T47D (cell line): ENCODE measurements around the gene LRRC26.

ENCODE experiments used
- DNase-seq, 2 experiments: peaks; one replicate each; pipeline versions ENCODE4 v3.0.0 to v3.0.0-alpha.2; 2011 to 2012; ENCODE audit warnings: low read depth in 1 of 2, low spot score in 1 of 2
- JUND ChIP-seq: IDR thresholded peaks from 2 replicates; pipeline ENCODE4 v1.6.1; 2012; ENCODE audit warnings: low read depth
- in situ Hi-C: cut with HindIII; loops from 2 replicates; pipeline ENCODE4 v1.10.0; 2016; ENCODE audit warnings: low sequenced_read_pairs, low pct_unique_long_range_greater_than_20kb

The LRRC26 gene

DNA sequence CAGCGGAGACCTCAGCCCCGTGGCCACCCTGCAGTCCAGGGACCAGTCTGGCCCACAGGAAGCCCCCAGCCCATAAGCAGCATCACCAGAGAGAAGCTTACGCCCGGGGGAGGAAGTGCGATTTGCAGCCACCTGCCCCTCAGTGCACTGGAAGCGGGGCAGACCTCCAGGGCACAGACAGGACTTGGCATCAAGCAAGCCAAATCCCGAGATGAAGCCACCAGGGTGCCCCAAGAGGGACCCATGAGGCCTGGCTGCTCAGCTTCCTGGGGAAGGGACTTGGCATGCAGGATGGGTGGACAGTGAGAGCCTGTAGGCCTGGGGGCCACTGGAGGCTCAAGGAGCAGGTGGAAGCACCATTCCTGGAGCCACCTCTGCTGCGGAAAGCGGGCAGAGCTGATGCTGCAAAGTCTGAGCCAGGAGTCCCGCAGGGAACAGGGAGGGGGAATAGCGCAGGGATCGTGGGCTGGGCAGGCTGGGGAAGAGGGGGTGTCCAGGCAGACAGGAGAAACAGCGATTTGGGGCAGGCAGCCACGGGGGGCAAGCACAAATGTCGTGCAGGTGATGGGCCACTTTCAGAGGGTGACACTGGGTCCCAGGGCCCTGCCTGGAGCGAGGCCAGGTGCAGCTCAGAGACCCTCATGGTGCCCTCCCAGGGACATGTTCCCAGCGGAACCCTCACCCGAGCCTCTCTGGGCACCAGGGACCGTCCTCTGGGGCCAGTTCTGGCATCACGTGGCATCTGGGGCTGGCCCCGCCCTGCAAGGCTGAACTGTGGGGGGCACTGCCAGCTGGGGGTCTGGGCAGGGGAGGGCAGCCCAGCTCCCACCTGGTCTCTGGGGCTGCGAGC lies 3.2 kb downstream of the LRRC26 start:
- peak in 1 of 2 experiments; percentile 26 for DNase-seq
- in situ Hi-C loops, result no loop called here
- no peak for TF ChIP-seq JUND

DNA sequence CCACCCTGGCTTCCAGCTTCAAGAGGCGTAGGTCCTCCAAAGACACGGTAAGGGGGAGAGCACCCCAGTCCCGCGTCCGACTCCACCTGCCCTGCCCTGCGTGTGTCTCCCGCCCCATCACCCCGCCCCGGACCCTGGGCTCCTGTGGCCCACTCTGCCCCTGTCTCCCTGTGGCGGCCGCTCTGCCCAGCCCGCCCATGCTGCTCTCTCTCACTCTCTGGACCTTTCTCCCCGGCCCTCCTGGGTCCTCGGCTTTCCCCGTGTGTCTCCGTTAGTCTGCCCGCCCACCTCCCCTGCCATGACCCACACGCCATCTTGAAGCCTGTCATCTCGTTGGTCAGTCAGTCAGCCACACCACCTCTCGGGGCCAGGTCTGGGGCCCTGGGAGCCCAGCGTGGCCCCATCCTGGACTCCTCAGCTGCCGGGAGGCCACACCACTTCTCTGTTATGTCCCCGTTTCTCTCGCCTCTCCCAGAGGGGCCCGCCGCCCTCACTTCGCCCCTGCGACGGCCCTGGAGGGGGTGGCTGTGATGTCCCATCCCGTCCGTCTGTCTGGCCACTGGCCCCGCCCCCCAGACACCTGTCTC lies 4.5 kb downstream of the LRRC26 start:
- in situ Hi-C loops, result no loop called here
- no peak for DNase-seq
- no peak for TF ChIP-seq JUND

DNA sequence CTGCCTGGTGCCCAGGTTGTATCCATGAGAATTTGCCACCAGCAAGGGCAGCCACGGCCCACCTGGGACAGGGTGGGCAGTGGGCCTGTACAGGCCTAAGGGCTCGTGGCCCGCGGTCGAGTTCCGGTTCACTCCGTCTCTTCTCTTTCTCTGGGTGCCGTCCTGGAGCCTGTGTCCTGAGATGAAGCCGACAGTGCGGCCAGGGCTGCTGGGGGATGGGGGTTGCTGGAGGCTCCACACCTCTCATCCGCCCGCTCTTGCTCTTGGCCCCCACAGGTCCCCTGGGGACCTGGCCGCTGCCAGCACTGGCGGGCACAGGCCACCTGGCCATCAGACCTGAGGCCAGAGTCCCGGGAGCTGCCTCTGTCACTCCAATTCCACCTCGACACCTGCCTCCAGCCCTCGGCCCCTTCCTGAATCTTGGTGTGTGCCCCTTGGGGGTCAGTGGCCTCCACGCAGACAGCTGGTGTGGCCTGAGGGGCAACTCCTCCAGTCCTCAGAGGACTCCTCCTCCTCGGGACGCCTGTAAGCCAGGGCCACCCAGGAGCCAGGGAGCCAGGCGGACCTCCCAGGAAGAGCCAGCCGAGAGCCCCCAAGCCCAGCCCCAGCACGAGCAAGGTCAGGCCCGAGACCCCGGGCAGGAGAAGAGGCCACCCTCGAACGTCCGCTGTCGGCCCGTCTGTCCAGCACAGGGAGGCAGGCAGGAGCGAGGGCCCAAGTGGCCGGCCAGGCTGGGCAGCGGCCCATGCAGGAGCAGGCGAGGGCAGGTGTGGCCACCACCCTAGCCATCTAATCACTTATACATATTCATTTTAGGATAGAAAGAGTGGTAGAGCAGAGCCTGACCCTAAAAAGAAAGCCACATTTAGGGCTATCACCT lies 5.2 kb downstream of the LRRC26 start:
- TF ChIP-seq JUND, result no peak
- in situ Hi-C loops, result no loop called here
- DNase-seq, result no peak

DNA sequence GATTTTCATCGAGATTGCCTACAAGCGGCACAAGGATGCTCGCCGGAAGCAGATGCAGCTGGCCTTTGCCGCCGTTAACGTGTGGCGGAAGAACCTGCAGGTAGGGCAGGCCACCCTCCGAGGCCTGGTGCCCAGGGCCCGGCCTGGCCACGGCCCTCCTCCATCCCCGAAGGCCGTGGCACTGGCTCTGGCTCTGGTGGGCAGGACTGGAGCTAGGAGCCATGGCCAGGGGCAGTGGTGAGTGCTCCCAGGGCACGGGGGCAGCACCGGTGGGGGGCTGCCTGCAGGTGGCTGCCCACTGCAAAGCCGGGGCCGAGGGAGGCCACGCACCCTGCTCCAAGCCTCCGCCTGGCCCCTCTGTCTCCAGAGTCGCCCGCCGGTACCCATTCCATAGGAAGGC lies 6.0 kb downstream of the LRRC26 start:
- DNase-seq, result no peak
- no peak for TF ChIP-seq JUND
- in situ Hi-C loops, result no loop called here

DNA sequence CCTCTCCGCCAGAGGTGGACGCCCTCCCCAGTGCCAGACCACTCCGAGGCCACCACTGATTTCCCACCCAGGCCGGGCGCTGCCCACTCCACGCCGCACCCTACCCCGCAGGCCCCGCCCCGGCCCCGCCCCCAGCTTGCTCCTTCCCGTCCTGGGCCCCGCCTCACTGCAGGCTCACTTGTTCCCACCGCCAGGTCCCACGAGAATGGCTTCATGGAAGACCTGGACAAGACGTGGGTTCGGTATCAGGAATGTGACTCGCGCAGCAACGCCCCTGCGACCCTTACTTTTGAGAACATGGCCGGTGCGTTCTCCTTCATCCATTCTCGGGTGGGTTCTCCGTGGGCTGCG lies 6.5 kb downstream of the LRRC26 start:
- DNase-seq, result no peak
- in situ Hi-C loops, result no loop called here
- no peak for TF ChIP-seq JUND

GRCh38 chr9:137162505-137163364 lies 7.1 kb downstream of the LRRC26 start:
- in situ Hi-C loops, result no loop called here
- TF ChIP-seq JUND, result no peak
- DNase-seq, result no peak

DNA sequence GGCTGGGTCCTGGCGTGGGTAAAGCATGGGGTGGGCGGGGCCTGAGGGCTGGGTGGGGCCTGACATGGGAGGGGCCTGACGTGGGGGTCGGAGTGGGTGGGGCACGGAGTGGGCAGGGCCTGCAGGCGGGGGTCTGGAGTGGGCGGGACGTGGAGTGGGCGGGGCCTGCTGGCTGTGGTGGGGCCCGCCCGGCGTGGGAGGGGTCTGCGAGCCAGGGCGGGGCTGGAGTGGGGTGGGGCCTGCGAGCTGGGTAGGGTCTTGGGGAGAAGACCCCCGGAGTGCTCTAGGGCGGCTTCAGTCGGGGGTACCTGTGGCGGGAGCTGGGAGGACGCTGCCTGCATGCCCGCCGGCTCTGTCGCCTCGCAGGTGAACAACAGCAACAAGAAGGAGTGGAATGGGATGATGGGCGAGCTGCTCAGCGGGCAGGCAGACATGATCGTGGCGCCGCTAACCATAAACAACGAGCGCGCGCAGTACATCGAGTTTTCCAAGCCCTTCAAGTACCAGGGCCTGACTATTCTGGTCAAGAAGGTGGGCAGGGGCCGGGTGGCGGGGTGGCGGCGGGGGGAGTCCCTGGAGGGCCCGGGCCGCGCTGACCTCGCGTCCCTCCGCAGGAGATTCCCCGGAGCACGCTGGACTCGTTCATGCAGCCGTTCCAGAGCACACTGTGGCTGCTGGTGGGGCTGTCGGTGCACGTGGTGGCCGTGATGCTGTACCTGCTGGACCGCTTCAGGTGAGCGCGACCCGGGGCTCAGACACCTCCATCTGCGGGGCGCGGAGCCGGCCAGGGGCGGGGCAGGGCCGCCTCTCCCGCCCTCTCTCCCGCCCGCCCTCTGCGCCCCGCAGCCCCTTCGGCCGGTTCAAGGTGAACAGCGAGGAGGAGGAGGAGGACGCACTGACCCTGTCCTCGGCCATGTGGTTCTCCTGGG lies 8.0 kb downstream of the LRRC26 start:
- in situ Hi-C loops, result no loop called here
- no peak for TF ChIP-seq JUND
- no peak for DNase-seq

DNA sequence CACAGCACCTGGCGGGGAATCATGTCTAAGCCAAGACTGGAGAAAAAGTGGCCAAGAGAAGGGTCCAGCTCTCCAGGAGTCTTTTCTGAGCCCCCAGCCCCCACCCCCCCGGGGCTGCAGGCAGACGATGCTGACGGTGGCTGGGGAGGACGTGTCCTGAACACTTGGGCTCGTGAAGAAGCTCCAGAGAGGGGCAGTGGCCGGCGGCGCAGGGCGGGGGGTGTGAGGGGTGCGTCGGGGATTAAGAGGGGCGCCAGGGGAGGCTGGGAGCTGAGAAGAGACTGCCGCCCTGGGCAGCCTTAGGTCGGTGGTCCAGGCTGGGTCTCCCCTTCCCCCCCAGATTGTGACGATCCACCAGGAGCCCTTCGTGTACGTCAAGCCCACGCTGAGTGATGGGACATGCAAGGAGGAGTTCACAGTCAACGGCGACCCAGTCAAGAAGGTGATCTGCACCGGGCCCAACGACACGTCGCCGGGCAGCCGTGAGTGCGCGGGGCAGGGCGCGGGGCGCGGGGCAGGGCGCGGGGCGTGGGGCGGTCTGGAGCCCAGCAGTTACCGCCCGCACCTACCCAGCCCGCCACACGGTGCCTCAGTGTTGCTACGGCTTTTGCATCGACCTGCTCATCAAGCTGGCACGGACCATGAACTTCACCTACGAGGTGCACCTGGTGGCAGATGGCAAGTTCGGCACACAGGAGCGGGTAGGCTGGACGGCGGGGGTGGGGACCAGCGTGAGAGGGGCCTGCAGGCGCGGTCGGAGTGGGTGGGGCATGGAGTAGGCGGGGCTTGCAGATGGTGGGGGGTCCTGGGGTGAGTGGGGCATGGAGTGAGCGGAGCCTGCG lies 8.9 kb downstream of the LRRC26 start:
- in situ Hi-C loops, result no loop called here
- no peak for TF ChIP-seq JUND
- no peak for DNase-seq

DNA sequence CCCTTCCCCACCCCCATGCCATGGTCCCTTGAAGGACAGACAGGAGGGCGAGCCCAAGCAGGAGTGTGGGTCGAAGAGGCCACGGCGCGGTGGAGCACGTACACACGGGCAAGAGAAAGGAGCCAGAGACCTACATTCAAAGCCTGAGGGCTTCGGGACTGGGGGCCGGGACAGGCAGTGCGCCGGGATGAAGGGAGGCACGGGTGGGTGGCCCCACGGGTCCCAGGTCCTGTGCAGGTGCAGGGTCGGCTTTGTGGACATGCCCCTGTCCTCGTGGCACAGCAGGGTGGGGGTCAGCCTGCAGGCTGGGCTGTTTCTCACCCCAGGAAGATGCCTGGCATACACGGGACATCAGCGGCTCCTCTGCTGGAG lies 9.8 kb downstream of the LRRC26 start:
- no peak for DNase-seq
- in situ Hi-C loops, result no loop called here
- no peak for TF ChIP-seq JUND
